HG03442 (cell line): ENCODE data around the gene NOP14.
"Not testable (repeated sequence)": the region's sequence is repeated elsewhere in the genome, so short reads cannot be mapped to it uniquely, and the experiment has no call there.

Source experiments
- ATAC-seq: cut with Tn5 transposase; IDR thresholded peaks from one replicate; pipeline ENCODE4 v1.9.1; 2021; ENCODE audit warnings: mild to moderate bottlenecking, moderate library complexity; ENCODE audit not compliant: unreplicated experiment

NOP14 gene

DNA sequence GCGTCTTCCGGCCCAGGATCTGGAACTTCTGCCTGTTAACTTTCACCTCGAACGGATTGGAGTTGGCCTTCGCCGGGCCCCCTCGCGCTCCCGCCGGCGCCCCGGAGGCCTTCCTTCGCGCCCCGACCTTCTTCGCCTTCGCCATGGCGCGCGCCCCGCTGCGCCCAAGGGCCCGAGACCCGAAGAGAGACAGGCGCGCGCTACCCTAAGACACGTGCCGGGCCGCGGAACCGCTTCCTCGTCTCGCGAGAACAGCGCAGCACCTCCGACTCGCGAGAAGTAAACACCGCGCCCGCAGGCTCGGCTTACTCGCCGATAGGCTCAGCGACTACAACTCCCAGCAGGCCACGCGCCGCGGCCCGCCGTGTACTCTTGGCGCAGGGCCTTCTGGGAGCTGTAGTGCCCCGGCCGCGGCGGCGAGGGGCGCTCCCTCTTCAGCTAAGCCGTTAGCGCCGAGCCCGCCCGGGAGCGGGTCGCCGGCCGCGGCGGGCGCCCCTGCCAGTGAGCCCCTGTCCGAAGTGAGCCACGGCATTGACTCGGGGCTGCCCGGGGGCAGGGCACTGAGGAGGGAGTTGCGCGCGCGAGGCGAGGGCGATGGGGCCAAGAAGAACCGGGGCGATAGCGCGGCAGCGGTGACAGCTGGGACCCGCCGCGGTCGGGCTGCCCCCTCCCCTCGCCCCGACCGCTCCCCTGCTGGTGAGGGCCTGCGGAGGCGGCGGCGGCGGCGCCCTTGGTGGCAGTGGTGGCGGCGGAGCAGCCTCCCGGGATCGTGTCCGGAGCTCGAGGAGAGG lies at the start of gene NOP14, which contains the start of gene GRK4:
Gene NOP14 (minus strand): TSS at position 232 of the 791 bp plus-strand sequence. CDS start 87 bp downstream, at position 145.
Gene GRK4 (plus strand): TSS at position 397 of the 791 bp plus-strand sequence. CDS start 500 bp downstream, outside the sequence.
- ATAC-seq, result peak; percentile 91

DNA sequence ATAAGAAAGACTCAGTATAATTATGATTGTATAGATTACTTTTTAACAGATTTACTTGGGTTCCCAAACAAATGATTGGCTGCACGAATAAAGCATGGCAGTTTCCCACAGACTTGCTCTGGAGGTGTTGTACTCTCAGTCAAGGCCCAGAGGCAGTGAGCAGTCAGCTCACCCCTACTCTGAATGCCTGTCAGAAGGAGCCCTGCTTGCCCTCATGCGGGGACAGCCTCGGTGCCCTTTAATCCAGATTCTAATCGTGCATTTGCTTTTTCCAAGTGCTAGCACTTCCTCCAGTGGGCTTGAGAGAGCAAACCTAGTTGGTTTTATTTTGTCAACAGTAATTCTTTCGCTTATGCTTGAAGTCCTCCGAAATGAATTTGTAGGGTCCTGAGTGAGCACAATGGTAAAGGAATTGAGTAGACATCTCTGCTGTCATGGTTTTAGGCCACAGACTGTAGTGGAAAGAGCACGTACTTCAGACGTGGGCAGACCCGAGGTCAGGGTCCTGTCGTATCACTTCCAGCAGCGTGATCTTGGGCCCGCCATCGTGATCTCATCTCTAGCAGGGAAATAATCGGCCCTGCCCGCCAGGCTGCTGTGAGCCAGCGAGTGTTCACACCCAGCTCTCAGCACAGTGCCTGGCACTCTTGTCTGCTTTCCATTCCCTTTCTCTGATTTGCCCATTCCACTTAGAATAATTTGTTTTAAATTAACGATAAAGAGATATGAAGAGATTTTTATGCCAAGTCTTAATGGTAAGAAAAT lies 48.4 kb upstream of the NOP14 start:
- no peak for ATAC-seq

- ATAC-seq, result no peak
Observed at GRCh38 chr4:3010998-3011397, 47.8 kb upstream of the NOP14 start.

DNA sequence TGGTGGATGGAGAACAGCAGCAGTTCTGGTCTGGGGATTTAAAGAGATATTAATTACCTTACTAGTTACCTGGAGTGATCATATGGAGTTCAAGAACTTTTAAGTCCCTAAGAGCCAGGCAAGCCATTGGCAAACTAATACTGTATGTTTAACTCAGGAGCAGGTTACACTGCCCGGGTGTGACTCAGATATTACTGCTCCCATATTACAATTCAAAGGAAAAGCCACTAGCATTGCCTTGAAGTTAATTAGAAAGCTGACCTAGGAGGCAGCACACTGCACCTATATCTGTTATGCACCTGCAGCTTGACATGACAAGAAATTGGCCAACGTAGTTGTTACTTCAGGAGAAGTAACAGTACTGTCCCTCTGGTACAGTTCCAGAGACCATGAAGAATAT lies 47.4 kb upstream of the NOP14 start:
- no peak for ATAC-seq

GRCh38 chr4:3009422-3009821 lies 46.2 kb upstream of the NOP14 start:
- no peak for ATAC-seq

GRCh38 chr4:3007724-3008123 lies 44.5 kb upstream of the NOP14 start:
- ATAC-seq, result no peak

DNA sequence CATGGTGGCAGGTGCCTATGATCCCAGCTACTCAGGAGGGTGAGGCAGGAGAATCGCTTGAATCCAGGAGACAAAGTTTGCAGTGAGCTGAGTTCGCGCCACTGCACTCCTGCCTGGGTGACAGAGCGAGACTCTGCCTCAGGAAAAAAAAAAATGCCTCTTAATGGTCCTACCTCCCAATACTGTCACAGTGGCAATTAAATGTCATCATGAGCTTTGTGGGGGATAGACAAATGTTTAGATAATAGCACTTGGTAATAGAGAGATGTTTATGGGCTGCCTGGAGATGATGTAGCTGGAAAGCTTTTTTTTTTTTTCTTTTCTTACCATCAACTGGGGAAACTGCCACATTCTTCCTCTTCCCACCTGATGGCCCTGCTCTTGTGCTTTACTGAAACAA lies 33.2 kb upstream of the NOP14 start:
- ATAC-seq, result no peak

GRCh38 chr4:2995546-2996265 lies 32.5 kb upstream of the NOP14 start:
- ATAC-seq, result no peak

- no peak for ATAC-seq
Observed at GRCh38 chr4:2994917-2995316, 31.7 kb upstream of the NOP14 start.

- ATAC-seq, result no peak
Observed at GRCh38 chr4:2991243-2991642, 28.0 kb upstream of the NOP14 start.

GRCh38 chr4:2983715-2984114 lies 20.5 kb upstream of the NOP14 start:
- ATAC-seq, result not testable (repeated sequence)

DNA sequence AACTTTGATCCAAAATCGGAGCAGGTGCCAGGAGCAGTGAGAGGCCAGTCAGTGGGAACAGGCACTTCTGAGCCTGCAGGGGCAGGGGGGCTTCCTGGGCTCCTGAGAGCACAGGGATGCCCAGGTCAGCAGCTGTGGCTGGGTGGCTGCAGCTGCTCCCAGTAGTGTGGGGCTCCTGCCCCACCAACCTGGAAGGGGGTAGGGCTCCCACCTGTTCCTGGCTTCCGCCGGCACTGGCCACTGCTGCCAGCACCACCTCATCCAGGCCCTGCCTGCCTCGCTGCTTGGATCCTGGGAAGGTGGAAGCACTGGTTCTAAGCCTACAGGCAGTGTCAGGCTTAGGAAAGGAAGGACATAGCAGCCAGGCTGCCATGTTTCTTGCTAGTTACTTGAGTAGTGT lies 18.8 kb upstream of the NOP14 start:
- no peak for ATAC-seq

DNA sequence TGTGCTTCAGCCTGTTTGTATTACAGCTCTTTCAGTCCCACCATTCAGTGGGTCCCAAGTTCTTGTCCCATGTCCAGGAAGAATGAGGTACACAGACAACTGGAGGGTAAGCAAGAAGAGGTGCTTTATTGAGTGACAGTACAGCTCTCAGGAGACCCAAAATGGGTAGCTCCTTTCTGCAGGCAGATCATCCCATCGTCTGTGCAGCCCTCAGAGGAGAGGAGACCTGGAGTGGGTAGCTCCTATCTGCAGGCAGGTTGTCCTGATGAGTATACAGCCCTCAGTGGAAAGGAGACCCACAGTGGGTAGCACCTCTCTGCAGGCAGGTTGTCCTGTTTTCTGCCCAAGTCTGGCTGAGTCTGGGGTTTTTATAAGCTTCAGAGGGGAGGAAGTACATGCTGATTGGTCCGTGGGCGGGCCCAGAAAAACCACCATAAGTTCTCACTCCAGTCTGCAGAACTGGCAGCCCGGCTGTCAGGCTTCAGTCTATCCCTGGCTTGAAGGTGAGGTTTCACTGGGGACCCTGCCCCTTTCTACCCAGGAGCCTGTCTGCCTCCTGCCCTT lies 18.1 kb upstream of the NOP14 start:
- ATAC-seq, result no peak

GRCh38 chr4:2977211-2978088 lies 14.2 kb upstream of the NOP14 start:
- ATAC-seq, result no peak

DNA sequence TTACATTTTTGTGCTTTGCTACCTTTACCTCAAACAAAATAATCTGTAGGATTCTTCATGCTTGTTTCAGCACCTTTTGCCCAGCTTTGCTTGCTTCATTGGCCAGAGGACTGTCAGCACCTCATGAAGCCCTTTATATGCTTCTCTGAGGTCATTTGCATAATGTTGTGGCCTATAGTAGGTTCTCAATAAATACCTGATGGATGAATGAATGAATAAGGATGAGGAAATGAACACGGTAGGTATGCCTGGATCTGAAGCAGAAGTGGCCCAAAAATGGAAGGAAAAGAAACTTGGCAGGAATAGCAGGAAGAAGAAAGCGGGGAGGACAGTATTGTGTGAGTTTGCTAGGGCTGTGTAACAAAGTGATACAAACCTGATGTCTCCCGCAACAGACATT lies 8.1 kb upstream of the NOP14 start:
- ATAC-seq, result no peak

GRCh38 chr4:2968381-2968780 lies 5.2 kb upstream of the NOP14 start:
- ATAC-seq, result no peak

DNA sequence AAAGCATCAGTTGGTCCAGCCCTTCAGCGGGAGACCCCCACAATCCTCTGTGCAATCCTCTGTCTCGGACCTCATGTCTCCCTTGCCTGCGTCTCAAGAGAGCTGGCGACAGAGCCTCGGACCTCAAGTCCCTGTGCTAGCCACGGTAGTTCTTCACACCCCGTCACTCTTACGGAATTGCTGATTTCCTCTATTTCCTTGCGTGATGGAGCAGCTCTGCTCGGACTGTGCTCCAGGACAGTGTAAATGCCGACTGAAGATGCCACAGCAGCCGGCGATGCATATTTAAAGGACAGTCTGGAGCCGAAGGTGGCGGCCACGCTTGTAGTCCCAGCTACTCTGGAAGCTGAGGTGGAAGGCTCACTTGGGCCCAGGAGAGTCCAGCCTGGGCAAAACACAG lies 2.1 kb upstream of the NOP14 start:
- ATAC-seq, result no peak

DNA sequence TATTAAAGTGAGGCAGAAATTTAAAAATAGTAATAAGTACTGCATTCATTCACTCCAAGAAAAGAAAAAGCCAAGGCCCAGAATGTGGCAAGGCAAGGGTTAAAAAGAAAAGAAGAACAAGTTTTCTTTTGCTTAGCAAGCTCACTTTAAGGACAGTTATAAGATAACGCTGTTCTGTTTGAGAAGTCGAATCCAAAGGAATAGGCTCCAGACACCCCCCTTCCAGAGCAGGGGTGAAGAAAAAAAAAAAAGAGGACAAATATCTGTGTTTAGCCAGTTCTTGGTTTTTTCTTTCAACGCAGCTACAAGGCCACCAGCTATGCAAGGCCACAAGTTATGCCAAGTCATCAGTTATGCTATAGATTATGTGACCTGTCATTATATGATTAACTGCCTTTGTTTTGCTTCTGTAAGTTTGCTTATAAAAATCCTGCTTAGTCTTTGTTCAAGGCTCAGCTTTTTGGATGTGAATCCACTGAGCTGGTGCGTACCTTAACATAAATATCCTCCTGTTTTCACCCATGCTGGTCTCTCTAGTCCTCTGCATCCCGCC lies 1.6 kb upstream of the NOP14 start:
- no peak for ATAC-seq

DNA sequence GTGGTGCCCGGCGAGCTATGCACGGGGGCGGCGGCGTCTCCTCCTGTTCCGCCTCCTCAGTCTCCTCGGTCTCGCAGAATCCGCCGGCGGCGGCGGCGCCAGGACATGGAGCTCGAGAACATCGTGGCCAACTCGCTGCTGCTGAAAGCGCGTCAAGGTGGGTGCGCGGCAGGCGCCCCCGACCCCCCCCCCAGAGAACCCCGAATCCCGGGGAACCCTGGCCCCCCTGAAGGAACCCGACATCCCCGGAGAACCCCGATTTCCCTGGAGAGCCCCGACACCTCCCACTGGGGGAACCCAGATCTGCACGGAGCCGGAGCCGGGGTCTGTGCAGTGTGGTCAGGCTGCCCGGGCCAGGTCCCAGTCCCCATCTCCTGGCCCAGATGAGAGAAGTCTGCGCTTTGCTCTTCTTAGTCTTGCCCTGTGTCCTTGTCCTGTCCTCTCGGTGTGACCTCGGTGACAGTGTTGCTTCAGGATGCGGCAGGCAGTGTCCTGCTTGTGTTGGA lies 813 bp upstream of the NOP14 start:
- no peak for ATAC-seq
